NT2/D1 (cell line): ENCODE measurements around the gene PZP.

Experiments
- SUZ12 ChIP-seq: IDR thresholded peaks from 2 replicates; pipeline ENCODE4 v1.6.1; 2011; ENCODE audit not compliant: insufficient read length, insufficient read depth; ENCODE audit errors: extremely low read depth
- ZNF274 ChIP-seq: IDR thresholded peaks from 2 replicates; pipeline ENCODE4 v1.6.1; 2011; ENCODE audit warnings: mild to moderate bottlenecking, low read depth, low read length

GRCh38 chr12:9109737-9110491 lies 98.3 kb downstream of the PZP start:
- no peak for TF ChIP-seq SUZ12
- TF ChIP-seq ZNF274, result no peak
